H1 (cell line): ENCODE measurements around the gene BTF3L4. TPM values are rescaled to one million over a fixed set of nuclear protein-coding genes. Genes with fewer than 3 reads are reported as not detected.
"Not testable (repeated sequence)": the region's sequence is repeated elsewhere in the genome, so short reads cannot be mapped to it uniquely, and the experiment has no call there.

Source experiments
- CTCF ChIA-PET: fragments of 300-600 bp; sonication (Branson Sonifier 250); formaldehyde crosslinking; loops from one replicate; lab custom pipeline; 2021; ENCODE audit not compliant: partially characterized antibody; lab: Charles Lee
- POLR2A ChIA-PET: fragments of 300-600 bp; sonication (Branson Sonifier 250); formaldehyde crosslinking; loops from one replicate; lab custom pipeline; 2021; ENCODE audit warnings: inconsistent platforms; ENCODE audit not compliant: partially characterized antibody; lab: Charles Lee
- DNase-seq, 2 experiments: peaks; one replicate each; pipeline versions ENCODE4 v3.0.0 to v3.0.0-alpha.2; 2010 to 2022; ENCODE audit warnings: low spot score in 2 of 2, low read depth in 1 of 2, mixed read lengths in 1 of 2
- FAIRE-seq: peaks from 2 replicates; lab custom pipeline; 2011; peaks lifted over from hg19 to GRCh38; lab: Jason Lieb, UNC
- H2AFZ ChIP-seq: 2 replicates; pipeline ENCODE4 v1.8.1; 2012; ENCODE audit warnings: low read length, inconsistent platforms
- H2AK5ac ChIP-seq: 2 replicates; pipeline ENCODE4 v1.6.1; 2013; ENCODE audit warnings: low read depth, low read length
- H2BK120ac ChIP-seq: replicated peaks from 2 replicates; pipeline ENCODE3; 2013; ENCODE audit warnings: low read depth, low read length, inconsistent platforms
- H2BK12ac ChIP-seq: 2 replicates; pipeline ENCODE4 v1.6.1; 2013; ENCODE audit warnings: low read depth, low read length
- H2BK15ac ChIP-seq: 2 replicates; pipeline ENCODE4 v1.6.1; 2013; ENCODE audit warnings: low read length
- H2BK20ac ChIP-seq: 2 replicates; pipeline ENCODE4 v1.6.1; 2013; ENCODE audit warnings: low read length
- H2BK5ac ChIP-seq: 2 replicates; pipeline ENCODE4 v1.6.1; 2013; ENCODE audit warnings: low read depth, low read length
- H3K14ac ChIP-seq: 2 replicates; pipeline ENCODE4 v1.6.1; 2013; ENCODE audit warnings: inconsistent platforms; ENCODE audit not compliant: insufficient read length
- H3K18ac ChIP-seq: 2 replicates; pipeline ENCODE4 v1.6.1; 2013; ENCODE audit warnings: low read length; ENCODE audit errors: extremely low read depth
- H3K23ac ChIP-seq: 2 replicates; pipeline ENCODE4 v1.6.1; 2013; ENCODE audit warnings: inconsistent platforms; ENCODE audit not compliant: insufficient read length
- H3K23me2 ChIP-seq: 2 replicates; pipeline ENCODE4 v1.6.1; 2013; ENCODE audit warnings: low read depth, low read length
- H3K27ac ChIP-seq: 2 replicates; pipeline ENCODE4 v1.6.1; 2011; ENCODE audit warnings: low read depth, low read length, inconsistent platforms
- H3K27me3 ChIP-seq, 4 experiments: replicated peaks in 1 of 4; 1 replicate in 1 of 4; 2 replicates in 3 of 4; pipeline versions ENCODE4 v1.6.1 to v1.8.1; 2011 to 2013; ENCODE audit warnings: low read length in 3 of 4, mild to moderate bottlenecking in 3 of 4, inconsistent platforms in 2 of 4, mixed read lengths in 2 of 4, moderate library complexity in 1 of 4; ENCODE audit not compliant: control insufficient read depth in 3 of 4, insufficient read depth in 3 of 4; ENCODE audit errors: extremely low read depth in 1 of 4
- H3K36me3 ChIP-seq, 4 experiments: 2 replicates each; pipeline versions ENCODE4 v1.6.1 to v1.8.1; 2011 to 2013; ENCODE audit warnings: mild to moderate bottlenecking in 4 of 4, low read length in 3 of 4, moderate library complexity in 2 of 4, control low read depth in 1 of 4, inconsistent platforms in 1 of 4; ENCODE audit not compliant: insufficient read depth in 4 of 4, control insufficient read depth in 2 of 4
- H3K4ac ChIP-seq: replicated peaks from 2 replicates; pipeline ENCODE3; 2013; ENCODE audit warnings: low read length, low read depth, mixed read lengths, inconsistent platforms; ENCODE audit not compliant: insufficient read length
- H3K4me1 ChIP-seq, 4 experiments: replicated peaks in 1 of 4; 1 replicate in 1 of 4; 2 replicates in 3 of 4; pipeline versions ENCODE4 v1.6.1 to v1.8.1; 2011 to 2013; ENCODE audit warnings: low read length in 3 of 4, inconsistent platforms in 2 of 4, mixed read lengths in 1 of 4; ENCODE audit not compliant: insufficient read depth in 4 of 4, control insufficient read depth in 3 of 4
- H3K4me2 ChIP-seq, 2 experiments: 2 replicates each; pipeline versions ENCODE4 v1.6.1 to v1.8.1; 2011 to 2013; ENCODE audit warnings: low read depth in 2 of 2, low read length in 2 of 2, control low read depth in 1 of 2, inconsistent platforms in 1 of 2, mild to moderate bottlenecking in 1 of 2; ENCODE audit not compliant: insufficient read depth in 1 of 2
- H3K4me3 ChIP-seq, 4 experiments: fragments of 200-600, 300-600 bp in 1 of 4; sonication (generic), shearing (Covaris generic), sonication (Bioruptor Twin) in 1 of 4; 2 replicates each; pipeline versions ENCODE4 v1.5.1 to v1.8.1; 2011 to 2016; ENCODE audit warnings: low read length in 4 of 4, low read depth in 3 of 4, control low read depth in 2 of 4, inconsistent platforms in 2 of 4, mild to moderate bottlenecking in 2 of 4, mixed read lengths in 1 of 4, moderate library complexity in 1 of 4; ENCODE audit not compliant: insufficient read depth in 2 of 4; ENCODE audit errors: extremely low read depth in 1 of 4
- H3K56ac ChIP-seq: replicated peaks from 2 replicates; pipeline ENCODE3; 2013; ENCODE audit warnings: low read depth, mild to moderate bottlenecking, mixed read lengths, low read length, inconsistent platforms; ENCODE audit not compliant: insufficient read length
- H3K79me1 ChIP-seq: 2 replicates; pipeline ENCODE4 v1.6.1; 2013; ENCODE audit warnings: low read depth, low read length, control low read depth
- H3K79me2 ChIP-seq, 2 experiments: 2 replicates each; pipeline versions ENCODE4 v1.6.1 to v1.8.1; 2012 to 2013; ENCODE audit warnings: low read length in 2 of 2, mild to moderate bottlenecking in 2 of 2, inconsistent platforms in 1 of 2; ENCODE audit not compliant: insufficient read depth in 2 of 2, control insufficient read depth in 1 of 2
- H3K9ac ChIP-seq, 4 experiments: replicated peaks in 1 of 4; 1 replicate in 1 of 4; 2 replicates in 3 of 4; pipeline versions ENCODE4 v1.6.1 to v1.8.1; 2011 to 2013; ENCODE audit warnings: low read depth in 3 of 4, low read length in 3 of 4, control low read depth in 2 of 4, mild to moderate bottlenecking in 2 of 4, moderate library complexity in 2 of 4, inconsistent platforms in 1 of 4; ENCODE audit errors: extremely low read depth in 1 of 4
- H3K9me3 ChIP-seq, 2 experiments: 2 replicates each; pipeline versions ENCODE4 v1.6.1 to v1.8.1; 2012 to 2013; ENCODE audit warnings: mild to moderate bottlenecking in 2 of 2, moderate library complexity in 2 of 2, control low read depth in 1 of 2, inconsistent platforms in 1 of 2, low read depth in 1 of 2, low read length in 1 of 2, mixed read lengths in 1 of 2; ENCODE audit not compliant: insufficient read depth in 2 of 2
- H4K20me1 ChIP-seq, 2 experiments: replicated peaks in 1 of 2; 2 replicates each; pipeline versions ENCODE3 to v1.8.1; 2011 to 2013; ENCODE audit warnings: inconsistent platforms in 2 of 2, low read length in 2 of 2, mild to moderate bottlenecking in 1 of 2; ENCODE audit not compliant: insufficient read depth in 2 of 2, control insufficient read depth in 1 of 2
- H4K5ac ChIP-seq: 2 replicates; pipeline ENCODE4 v1.6.1; 2013; ENCODE audit warnings: low read length, low read depth, mixed read lengths, inconsistent platforms; ENCODE audit not compliant: insufficient read length
- H4K8ac ChIP-seq: 2 replicates; pipeline ENCODE4 v1.8.0; 2013; ENCODE audit warnings: mild to moderate bottlenecking, moderate library complexity, low read length, inconsistent platforms; ENCODE audit not compliant: insufficient read depth; ENCODE audit errors: extremely low read depth
- H4K91ac ChIP-seq: replicated peaks from 2 replicates; pipeline ENCODE3; 2013; ENCODE audit warnings: low read length, mixed read lengths, inconsistent platforms; ENCODE audit not compliant: insufficient read length
- MAFK ChIP-seq: IDR thresholded peaks from 2 replicates; pipeline ENCODE4 v1.6.1; 2012; ENCODE audit warnings: low read depth, mild to moderate bottlenecking, improper control_type of control experiment, low read length
- WGBS, 2 experiments: shearing (Covaris generic) in 1 of 2; methylation state at CpG; one replicate each; pipeline versions ENCODE4 v1.1.6 to v1.1.7; 2013 to 2015; ENCODE audit warnings: low lambda C conversion rate in 2 of 2, mixed read lengths in 2 of 2, inconsistent platforms in 1 of 2, low coverage in 1 of 2, missing lambda C conversion rate in 1 of 2; ENCODE audit not compliant: insufficient replicate concordance in 2 of 2, insufficient coverage in 1 of 2, insufficient read length in 1 of 2; ENCODE audit errors: extremely low coverage in 1 of 2, missing lambda C conversion rate in 1 of 2; 5-methylcytosine and 5-hydroxymethylcytosine counted together
- polyA plus RNA-seq, 7 experiments: library from polyadenylated mRNA; depleted of rRNA in 3 of 7; stranded (reverse) in 5 of 7; unstranded in 2 of 7; fragments of >200 nt in 5 of 7; fragments of 200-250 nt in 2 of 7; gene quantifications; 1 replicate in 5 of 7; 2 replicates in 1 of 7; 4 replicates in 1 of 7; pipeline versions ENCODE4 v1.2.1 to v1.2.3, GENCODE V29; 2011 to 2013; ENCODE audit warnings: missing spikeins in 2 of 7, mixed read lengths in 2 of 7
- total RNA-seq: library from RNA; stranded (reverse); fragmentation: NEBNext Ultra II Directional; extraction: Animal tissue kit (Norgen Biotek cat#: 25700); gene quantifications from 2 replicates; pipeline ENCODE4 v1.2.1, GENCODE V29; 2021

BTF3L4 gene
- total and polyA plus RNA-seq, 2 of the 8 experiments (the other 6 are each of a cell fraction or from before 2014, with no cell fraction given) = 76.1 to 98.3 TPM

DNA sequence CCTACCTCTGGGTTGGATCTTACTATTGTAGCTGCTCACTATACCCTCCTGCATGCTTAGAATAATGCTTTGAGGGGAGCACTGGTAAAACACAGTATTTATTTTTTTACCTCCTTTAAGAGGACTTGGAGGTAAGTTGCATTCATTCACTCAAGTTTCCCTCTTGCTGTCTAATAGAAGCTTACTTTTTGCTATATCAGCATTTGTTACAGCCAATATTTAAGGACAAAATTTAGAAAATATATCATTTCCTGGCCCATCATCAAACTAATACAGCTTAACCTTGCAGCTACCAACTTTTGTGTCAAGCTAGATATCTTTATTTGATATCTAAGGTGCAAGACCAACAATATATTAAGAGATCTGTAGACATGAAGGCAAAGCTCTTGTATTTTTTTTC lies 31.8 kb downstream of the BTF3L4 start:
- H3K56ac ChIP-seq, H2BK5ac ChIP-seq, H2BK20ac ChIP-seq, H3K9ac ChIP-seq, H2BK15ac ChIP-seq, H4K5ac ChIP-seq, H3K79me2 ChIP-seq, H3K4me3 ChIP-seq, H3K23me2 ChIP-seq, H3K27ac ChIP-seq, FAIRE-seq, H3K4ac ChIP-seq, H2BK12ac ChIP-seq, H3K79me1 ChIP-seq, H2BK120ac ChIP-seq, H2AFZ ChIP-seq, H3K14ac ChIP-seq, H3K9me3 ChIP-seq, H3K4me2 ChIP-seq, H3K23ac ChIP-seq, H3K4me1 ChIP-seq, H2AK5ac ChIP-seq, H4K91ac ChIP-seq, H4K8ac ChIP-seq, H4K20me1 ChIP-seq, H3K18ac ChIP-seq, DNase-seq, H3K27me3 ChIP-seq: not testable (repeated sequence)
- H3K36me3 ChIP-seq = peaks cover 0 to 48% (median 21%) of the 10 kb centered on the region in 4 experiments; a peak in 6 of 8 replicates
- ChIA-PET POLR2A (interaction anchor here (0.9 kb wide), 1 partner anchor 22 kb away, joined by 3 read pairs; no protein-coding TSS in a partner anchor), CTCF (interaction anchor here (0.6 to 1.0 kb wide), 2 partner anchors 42 to 461 kb away, joined by 3 to 4 read pairs; no protein-coding TSS in a partner anchor)
- peak; percentile 57; the same call in 1 of the 2 replicates for TF ChIP-seq MAFK

DNA sequence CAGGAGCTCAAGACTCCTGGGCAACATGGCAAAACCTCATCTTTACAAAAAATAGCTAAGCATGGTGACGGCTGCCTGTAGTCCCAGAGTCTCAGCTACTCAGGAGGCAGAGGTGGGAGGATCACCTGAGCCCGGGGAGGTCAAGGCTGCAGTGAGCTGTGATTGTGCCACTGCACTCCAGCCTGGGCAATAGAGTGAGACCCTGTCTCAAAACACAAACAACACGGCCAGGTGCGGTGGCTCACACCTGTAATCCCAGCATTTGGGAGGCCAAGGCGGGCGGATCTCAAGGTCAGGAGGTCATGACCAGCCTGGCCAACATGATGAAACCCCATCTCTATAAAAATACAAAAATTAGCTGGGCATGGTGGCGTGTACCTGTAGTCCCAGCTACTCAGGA lies 38.2 kb downstream of the BTF3L4 start:
- H3K23ac ChIP-seq, H2AFZ ChIP-seq, H2BK20ac ChIP-seq, H3K79me2 ChIP-seq, FAIRE-seq, H2BK15ac ChIP-seq, H4K5ac ChIP-seq, H3K14ac ChIP-seq, H3K4me3 ChIP-seq, H4K20me1 ChIP-seq, H3K79me1 ChIP-seq, H3K27ac ChIP-seq, H3K23me2 ChIP-seq, H4K8ac ChIP-seq, H2AK5ac ChIP-seq, H3K18ac ChIP-seq, H4K91ac ChIP-seq, H2BK12ac ChIP-seq, H3K4me1 ChIP-seq, CTCF ChIA-PET, H2BK5ac ChIP-seq, H3K4ac ChIP-seq, H3K9ac ChIP-seq, H2BK120ac ChIP-seq, H3K56ac ChIP-seq, H3K9me3 ChIP-seq, H3K4me2 ChIP-seq, H3K27me3 ChIP-seq: not testable (repeated sequence)
- POLR2A ChIA-PET = interaction anchor here (0.8 to 1.8 kb wide), 6 partner anchors 8 to 61 kb away, joined by 3 to 5 read pairs (median 4); partner anchors contain the start of gene KTI12
- peaks cover 0 to 19% (median 9%) of the 10 kb centered on the region in 4 experiments; a peak in 4 of 8 replicates for H3K36me3 ChIP-seq
- 92% methylated on average over 7 of the region's 7 CpGs; no CpG with 5 or more reads in 1 of the 2 experiments for WGBS, 2 experiments
- DNase-seq = peak in 1 of 2 experiments; percentile 43
